Ovary (tissue), 9 donors: ENCODE results near the gene MCMBP. TPM values are rescaled to one million over a fixed set of nuclear protein-coding genes. Genes with fewer than 3 reads are reported as not detected.

Source experiments
- DNase-seq, 5 donors: peaks; one replicate each; pipeline ENCODE4 v3.0.0-alpha.2; 2019 to 2020
- H3K27ac ChIP-seq, 2 donors: fragments of 200-600 bp; one replicate each; pipeline versions ENCODE4 v1.5.1 to v1.8.0; 2019 to 2022
- H3K27me3 ChIP-seq: fragments of 200-600 bp; one replicate; pipeline ENCODE4 v1.8.0; 2022
- H3K36me3 ChIP-seq: fragments of 200-600 bp; sonication (generic); one replicate; pipeline ENCODE4 v1.5.1; 2019
- H3K4me1 ChIP-seq: one replicate; pipeline ENCODE4 v1.8.1; 2013; ENCODE audit warnings: mild to moderate bottlenecking, moderate library complexity; ENCODE audit not compliant: insufficient read depth
- H3K4me3 ChIP-seq: fragments of 200-600 bp; sonication (generic); one replicate; pipeline ENCODE4 v1.5.1; 2017
- H3K9me3 ChIP-seq, 2 donors: fragments of 200-600 bp in 1 of 2; sonication (generic) in 1 of 2; one replicate each; pipeline versions ENCODE4 v1.5.1 to v1.8.1; 2013 to 2019; ENCODE audit warnings: mild to moderate bottlenecking in 1 of 2, moderate library complexity in 1 of 2
- CTCF ChIP-seq, 3 donors: fragments of 450-650 bp in 2 of 3; fragments of 200-600 bp in 1 of 3; IDR thresholded peaks; one replicate each; pipeline versions ENCODE4 v1.5.1 to v1.8.0; 2016 to 2022; ENCODE audit warnings: antibody characterized with exemption in 3 of 3, mild to moderate bottlenecking in 1 of 3
- EP300 ChIP-seq: sonication (generic); formaldehyde crosslinking; IDR thresholded peaks from one replicate; pipeline ENCODE4 v1.6.1; 2017; ENCODE audit warnings: antibody characterized with exemption
- POLR2A ChIP-seq: fragments of 450-650 bp; IDR thresholded peaks from one replicate; pipeline ENCODE4 v1.6.1; 2017; ENCODE audit warnings: antibody characterized with exemption, mild to moderate bottlenecking, moderate library complexity
- WGBS, 3 donors: extraction: QIAGEN DNeasy Blood & Tissue Kit in 1 of 3; methylation state at CpG; one replicate each; pipeline versions ENCODE4 v1.1.5 to v1.1.7; 2013 to 2017; 5-methylcytosine and 5-hydroxymethylcytosine counted together
- intact Hi-C, 4 donors: fragments of 100-400 bp; cut with DNase I; formaldehyde crosslinking; loops; one replicate each; pipeline versions ENCODE4 v1.11.0 to v1.15.1; 2022 to 2023
- polyA plus RNA-seq, 2 donors: library from polyadenylated mRNA; stranded (reverse); fragments of 200-250 nt in 1 of 2; fragments of 350-450 nt in 1 of 2; fragmentation: Illumina TruSeq in 1 of 2; extraction: RNeasy Lipid Tissue Mini Kit (QIAGEN cat#74804) in 1 of 2; gene quantifications; one replicate each; pipeline ENCODE4 v1.2.3, GENCODE V29; 2013 to 2014
- total RNA-seq, 7 donors: library from RNA; depleted of rRNA in 2 of 7; stranded (reverse); fragments of >200 nt in 2 of 7; fragmentation: NEBNext Ultra II Directional in 3 of 7; extraction: Animal tissue kit (Norgen Biotek cat#: 25700) in 3 of 7; gene quantifications; one replicate each; pipeline versions ENCODE4 v1.1.0 to v1.2.4, GENCODE V29; 2016 to 2023
- donor health status: DM: no; HTN: no; CAD: no; lungs with moderate emphysema.
- donor health status: DM: no; HTN: no; CAD: no.
- donor health status: Bipolar disorder and iron deficiency.
- donor health status: DM: yes; HTN: yes; CAD: no.
- donor health status: DM: no; HTN: no; CAD: no.
- donor health status: DM: yes; HTN: yes; CAD: no.

Gene MCMBP
- total and polyA plus RNA-seq, 9 donors: 31.7 to 61.0 (median 50.6) TPM

DNA sequence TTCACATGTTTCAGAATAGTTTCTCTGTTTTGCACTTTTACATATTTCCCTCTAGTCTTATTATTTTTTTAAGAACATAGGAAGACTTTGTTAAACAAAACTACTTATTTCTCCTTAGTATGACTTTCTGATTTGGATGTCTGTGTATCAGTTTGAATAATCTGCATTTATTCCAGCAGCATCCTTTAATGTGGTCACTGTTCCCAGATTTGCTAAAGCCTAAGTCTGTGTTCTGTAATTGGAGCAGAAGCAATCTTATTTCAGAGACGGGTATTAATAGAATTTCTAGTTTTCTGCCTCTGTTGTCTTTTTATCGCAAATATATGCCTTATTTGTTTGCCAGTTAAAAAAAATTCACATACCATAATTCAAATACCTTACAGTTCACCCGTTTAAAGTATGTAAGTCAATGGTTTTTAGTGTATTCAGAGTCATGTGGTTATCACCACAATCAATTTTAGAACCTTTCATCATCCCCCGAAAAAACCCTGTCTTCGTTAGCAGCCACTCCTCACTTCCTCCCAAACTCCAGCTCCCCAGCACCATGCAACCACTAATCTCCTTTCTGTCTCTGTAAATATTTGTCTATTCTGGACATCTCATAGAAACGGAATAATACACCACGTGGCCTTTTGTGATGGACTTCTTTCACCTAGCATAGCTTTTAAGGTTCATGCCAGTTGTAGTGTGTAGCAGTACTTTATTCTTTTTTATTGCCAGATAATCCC, 88.1 kb downstream of the MCMBP start:
- Histone ChIP-seq H3K9me3 (no peaks in the 10 kb centered on the region), H3K36me3 (no peaks in the 10 kb centered on the region), H3K27me3 (no peaks in the 10 kb centered on the region), H3K4me3 (no peak overlapping the region), H3K27ac (no peak overlapping the region), H3K4me1 (no peaks in the 10 kb centered on the region)
- 68 to 74% (median 72%) methylated on average over 7 of the region's 7 CpGs for WGBS, 3 donors
- intact Hi-C loops: no loop called here
- TF ChIP-seq POLR2A (no peak), EP300 (no peak), CTCF (IDR thresholded peaks at IDR 0.05) (no peak)
- DNase-seq: no peak

DNA sequence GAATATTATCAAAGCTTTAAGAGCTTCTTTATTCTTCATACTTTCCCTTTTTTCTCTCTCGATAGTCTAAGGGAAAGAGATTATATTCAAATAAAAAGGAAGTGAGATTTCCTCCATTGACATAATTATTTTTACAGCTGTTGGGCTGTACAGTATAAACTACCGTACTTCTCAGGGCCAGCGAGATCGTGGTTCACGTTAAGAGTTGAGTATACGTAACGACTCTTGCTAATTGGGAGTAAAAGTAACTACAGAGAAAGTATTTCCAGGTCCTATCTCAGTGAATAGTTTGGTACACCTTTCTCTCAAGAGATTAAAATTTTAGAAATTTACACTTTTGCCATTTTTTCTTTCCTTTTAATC, 89.0 kb downstream of the MCMBP start:
- no peaks in the 10 kb centered on the region for H3K36me3 ChIP-seq
- H3K27ac ChIP-seq: no peak overlapping the region
- H3K27me3 ChIP-seq: no peaks in the 10 kb centered on the region
- intact Hi-C loops: no loop called here
- no peak overlapping the region for H3K4me3 ChIP-seq
- 78 to 86% (median 81%) methylated on average over 7 of the region's 7 CpGs for WGBS, 3 donors
- TF ChIP-seq POLR2A (no peak), EP300 (no peak), CTCF (IDR thresholded peaks at IDR 0.05) (no peak)
- no peaks in the 10 kb centered on the region for H3K4me1 ChIP-seq
- DNase-seq: no peak
- no peaks in the 10 kb centered on the region for H3K9me3 ChIP-seq

DNA sequence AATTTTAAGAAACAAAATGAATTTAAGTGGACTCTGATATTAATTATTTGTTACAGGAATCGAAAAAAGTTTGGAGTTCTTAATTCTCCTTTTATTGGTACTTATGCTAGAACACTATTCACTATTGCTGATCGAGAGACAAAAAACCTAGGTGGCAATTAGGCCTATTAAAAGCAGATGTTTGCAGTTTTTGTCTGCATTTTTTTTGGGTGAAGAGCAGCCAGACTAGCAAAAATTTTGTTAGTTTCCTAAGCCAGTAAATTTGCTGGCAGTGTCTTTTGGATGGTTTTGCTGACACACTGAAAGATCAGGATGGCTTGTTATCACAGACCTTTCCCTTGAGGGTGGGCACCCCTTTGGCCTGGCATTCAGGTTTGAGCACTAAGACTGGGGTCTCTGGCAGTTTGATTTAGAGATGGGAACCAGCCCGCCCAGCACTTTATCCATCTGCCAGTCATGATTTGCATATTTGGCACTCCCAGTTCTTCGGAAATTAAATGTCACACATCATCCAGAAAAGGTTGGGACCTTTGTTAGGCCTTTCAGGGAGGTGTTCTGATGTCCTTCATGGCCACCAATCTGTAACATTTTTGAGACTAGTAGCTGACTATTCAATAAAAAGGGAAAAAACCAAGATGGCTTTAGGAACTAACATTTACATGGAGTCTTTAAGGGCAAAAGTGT, 89.5 kb downstream of the MCMBP start:
- no peak overlapping the region for H3K4me3 ChIP-seq
- DNase-seq: no peak
- intact Hi-C loops: no loop called here
- H3K27ac ChIP-seq: no peak overlapping the region
- H3K9me3 ChIP-seq: no peaks in the 10 kb centered on the region
- TF ChIP-seq EP300 (no peak), POLR2A (no peak), CTCF (IDR thresholded peaks at IDR 0.05) (no peak)
- H3K4me1 ChIP-seq: no peaks in the 10 kb centered on the region
- WGBS, 3 donors: 88 to 92% (median 88%) methylated on average over 4 of the region's 4 CpGs
- no peaks in the 10 kb centered on the region for H3K36me3 ChIP-seq
- H3K27me3 ChIP-seq: no peaks in the 10 kb centered on the region

DNA sequence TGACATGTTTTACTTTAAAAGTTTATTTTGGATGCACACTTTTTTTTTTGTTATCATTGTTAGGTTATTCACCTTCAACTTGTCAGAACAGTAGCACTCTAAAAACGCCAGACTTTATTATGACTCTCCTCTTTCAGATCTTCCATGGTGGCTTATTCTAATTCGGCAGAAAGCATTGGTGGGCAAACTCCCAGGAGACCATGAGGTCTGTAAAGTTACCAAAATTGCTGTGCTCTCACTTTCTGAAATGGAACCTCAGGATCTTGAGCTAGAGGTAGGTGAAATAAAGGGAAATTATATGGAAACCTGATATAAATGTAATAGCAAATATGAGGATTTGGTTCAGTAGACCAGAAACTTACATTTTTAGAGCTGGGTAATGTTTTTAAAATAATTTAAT, 91.1 kb downstream of the MCMBP start:
- Histone ChIP-seq H3K36me3 (no peaks in the 10 kb centered on the region), H3K4me3 (no peak overlapping the region), H3K27ac (no peak overlapping the region), H3K9me3 (no peaks in the 10 kb centered on the region), H3K4me1 (no peaks in the 10 kb centered on the region), H3K27me3 (no peaks in the 10 kb centered on the region)
- 62 to 68% (median 65%) methylated on average over 2 of the region's 2 CpGs for WGBS, 3 donors
- TF ChIP-seq POLR2A (no peak), EP300 (no peak), CTCF (IDR thresholded peaks at IDR 0.05) (no peak)
- intact Hi-C loops: no loop called here
- DNase-seq: no peak
